Hematopoietic multipotent progenitor cell treated with erythropoietin and hydrocortisone succinate and interleukin-3 and kit ligand, for 15 days (in vitro differentiated cells): ENCODE results near the gene PRRC2B.
"Not testable (repeated sequence)": the region's sequence is repeated elsewhere in the genome, so short reads cannot be mapped to it uniquely, and the experiment has no call there.

Experiments
- DNase-seq: peaks from one replicate; pipeline ENCODE4 v3.0.0-alpha.2; 2015; ENCODE audit warnings: low spot score

PRRC2B gene

DNA sequence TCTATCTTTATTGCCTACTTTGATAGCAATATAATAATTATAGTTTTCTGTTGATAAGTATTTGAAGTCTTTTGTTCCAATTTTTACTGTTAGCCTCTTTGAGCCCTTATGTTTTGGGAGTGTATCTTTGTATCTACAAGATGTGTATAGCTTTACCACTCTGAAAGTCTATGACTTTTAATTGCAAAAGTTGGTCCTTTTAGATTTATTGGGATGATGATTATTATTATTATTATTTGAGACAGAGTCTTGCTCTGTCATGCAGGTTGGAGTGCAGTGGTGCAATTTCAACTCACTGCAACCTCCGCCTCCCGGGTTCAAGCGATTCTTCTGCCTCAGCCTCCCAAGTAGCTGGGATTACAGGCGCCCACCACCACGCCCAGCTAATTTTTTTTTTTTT, 78.2 kb downstream of the PRRC2B start:
- not testable (repeated sequence) for DNase-seq

DNA sequence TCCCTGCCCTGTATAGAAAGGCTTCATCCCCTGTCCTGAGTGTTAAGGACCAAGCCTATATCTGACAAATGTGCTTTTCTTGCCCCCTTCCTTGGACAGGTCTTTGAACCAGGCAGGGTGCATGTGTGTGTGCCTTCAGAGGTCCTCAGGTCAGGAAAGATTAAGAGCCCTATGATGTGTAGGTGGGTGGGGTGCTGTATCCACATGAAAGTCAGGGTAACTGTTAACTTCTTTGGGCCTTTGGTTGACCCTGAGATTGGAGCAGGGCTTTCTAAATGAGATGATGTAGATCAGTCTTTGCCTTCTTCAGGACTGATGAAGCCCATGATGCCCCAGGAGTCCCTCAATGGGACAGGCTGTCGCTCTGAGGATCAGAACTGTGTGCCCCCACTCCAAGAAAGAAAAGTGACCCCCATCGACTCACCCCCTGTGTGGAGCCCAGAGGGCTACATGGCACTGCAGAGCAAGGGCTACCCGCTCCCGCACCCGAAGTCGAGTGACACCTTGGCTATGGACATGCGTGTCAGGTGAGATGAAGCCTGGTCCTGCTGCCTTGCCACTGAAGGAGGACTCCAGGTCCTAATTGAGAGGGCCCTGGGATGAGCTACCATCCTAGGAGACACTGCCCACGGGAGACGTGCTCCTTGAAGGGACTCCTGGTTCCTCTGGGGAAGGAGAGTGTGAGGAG, 79.5 kb downstream of the PRRC2B start:
- DNase-seq, result no peak

DNA sequence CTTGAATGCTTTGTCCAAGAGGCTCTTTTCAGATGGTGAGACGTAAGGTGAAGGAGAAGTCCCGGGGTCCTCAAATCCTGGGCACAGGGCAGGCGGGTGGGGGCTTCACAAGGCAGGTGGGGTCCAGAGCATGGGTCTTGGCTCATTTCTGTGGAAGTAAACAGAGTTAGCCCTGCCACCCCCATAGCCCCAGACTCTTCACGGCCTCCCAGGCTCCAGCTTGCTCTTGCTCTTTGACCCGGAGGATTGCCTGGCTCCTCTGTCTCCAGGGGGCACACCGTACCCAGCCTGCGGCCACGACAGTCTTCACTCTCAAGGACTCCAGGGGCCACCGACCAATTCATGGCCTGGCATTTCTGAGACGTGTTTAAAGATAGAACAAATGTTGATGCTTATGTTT, 80.0 kb downstream of the PRRC2B start:
- DNase-seq, result no peak

DNA sequence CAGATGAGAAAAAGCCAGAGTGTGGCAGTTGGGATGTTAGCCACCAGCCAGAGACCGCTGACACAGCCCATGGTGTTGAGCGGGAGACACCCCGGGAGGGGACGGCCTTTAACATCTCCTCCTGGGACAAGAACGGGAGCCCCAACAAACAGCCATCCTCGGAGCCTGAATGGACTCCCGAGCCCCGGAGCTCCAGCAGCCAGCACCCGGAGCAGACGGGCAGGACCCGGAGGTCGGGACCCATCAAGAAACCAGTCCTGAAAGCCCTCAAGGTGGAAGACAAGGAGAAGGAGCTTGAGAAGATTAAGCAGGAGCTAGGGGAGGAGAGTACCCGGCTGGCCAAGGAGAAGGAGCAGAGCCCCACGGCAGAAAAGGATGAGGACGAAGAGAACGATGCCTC, 80.8 kb downstream of the PRRC2B start:
- DNase-seq, result no peak

DNA sequence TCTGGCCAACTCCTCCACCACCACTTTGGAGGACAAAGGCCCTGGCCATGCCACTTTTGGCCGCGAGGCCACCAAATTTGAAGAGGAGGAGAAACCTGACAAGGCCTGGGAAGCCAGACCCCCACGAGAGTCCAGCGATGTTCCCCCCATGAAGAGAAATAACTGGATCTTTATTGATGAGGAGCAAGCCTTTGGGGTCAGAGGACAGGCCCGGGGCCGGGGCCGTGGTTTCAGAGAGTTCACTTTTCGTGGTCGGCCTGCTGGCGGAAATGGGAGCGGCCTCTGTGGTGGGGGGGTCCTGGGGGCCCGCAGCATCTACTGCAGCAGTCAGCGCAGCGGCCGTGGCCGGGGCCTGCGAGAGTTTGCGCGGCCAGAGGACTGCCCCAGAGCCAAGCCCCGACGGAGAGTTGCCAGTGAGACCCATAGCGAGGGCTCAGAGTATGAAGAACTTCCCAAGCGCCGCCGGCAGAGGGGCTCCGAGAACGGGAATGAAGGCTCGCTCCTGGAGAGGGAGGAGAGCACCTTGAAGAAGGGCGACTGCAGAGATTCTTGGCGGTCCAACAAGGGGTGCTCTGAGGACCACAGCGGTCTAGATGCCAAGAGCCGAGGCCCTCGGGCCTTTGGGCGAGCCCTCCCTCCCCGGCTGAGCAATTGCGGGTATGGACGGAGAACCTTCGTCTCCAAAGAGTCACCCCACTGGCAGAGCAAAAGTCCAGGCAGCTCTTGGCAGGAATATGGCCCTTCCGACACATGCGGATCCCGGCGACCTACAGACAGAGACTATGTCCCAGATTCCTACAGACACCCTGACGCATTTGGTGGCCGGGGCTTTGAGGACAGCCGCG, 81.4 kb downstream of the PRRC2B start:
- no peak for DNase-seq

DNA sequence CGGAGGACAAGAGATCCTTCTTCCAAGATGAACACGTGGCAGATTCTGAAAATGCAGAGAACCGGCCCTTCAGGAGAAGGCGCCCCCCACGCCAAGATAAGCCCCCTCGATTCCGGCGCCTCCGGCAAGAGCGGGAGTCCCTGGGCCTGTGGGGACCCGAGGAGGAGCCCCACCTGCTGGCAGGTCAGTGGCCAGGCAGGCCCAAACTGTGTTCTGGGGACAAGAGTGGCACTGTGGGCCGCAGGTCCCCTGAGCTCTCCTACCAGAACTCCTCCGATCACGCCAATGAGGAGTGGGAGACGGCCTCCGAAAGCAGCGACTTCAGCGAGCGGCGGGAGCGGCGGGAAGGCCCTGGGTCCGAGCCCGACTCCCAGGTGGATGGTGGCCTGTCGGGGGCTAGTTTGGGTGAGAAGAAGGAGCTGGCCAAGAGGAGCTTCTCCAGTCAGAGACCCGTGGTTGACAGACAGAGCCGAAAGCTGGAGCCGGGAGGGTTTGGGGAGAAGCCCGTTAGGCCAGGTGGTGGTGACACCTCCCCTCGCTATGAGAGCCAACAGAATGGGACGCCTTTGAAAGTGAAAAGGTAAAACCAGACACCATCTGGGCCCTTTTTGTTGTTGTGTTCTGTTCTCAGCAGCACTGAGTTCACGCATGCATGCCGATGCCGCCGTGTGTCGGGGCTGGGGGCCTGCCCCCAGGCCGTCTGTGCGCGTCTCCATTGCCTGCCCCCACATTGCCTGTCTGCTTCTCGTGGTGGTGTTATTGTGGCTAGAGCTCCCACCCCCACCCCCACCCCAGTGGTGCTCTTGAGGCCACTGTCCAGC, 82.3 kb downstream of the PRRC2B start:
- DNase-seq, result no peak

DNA sequence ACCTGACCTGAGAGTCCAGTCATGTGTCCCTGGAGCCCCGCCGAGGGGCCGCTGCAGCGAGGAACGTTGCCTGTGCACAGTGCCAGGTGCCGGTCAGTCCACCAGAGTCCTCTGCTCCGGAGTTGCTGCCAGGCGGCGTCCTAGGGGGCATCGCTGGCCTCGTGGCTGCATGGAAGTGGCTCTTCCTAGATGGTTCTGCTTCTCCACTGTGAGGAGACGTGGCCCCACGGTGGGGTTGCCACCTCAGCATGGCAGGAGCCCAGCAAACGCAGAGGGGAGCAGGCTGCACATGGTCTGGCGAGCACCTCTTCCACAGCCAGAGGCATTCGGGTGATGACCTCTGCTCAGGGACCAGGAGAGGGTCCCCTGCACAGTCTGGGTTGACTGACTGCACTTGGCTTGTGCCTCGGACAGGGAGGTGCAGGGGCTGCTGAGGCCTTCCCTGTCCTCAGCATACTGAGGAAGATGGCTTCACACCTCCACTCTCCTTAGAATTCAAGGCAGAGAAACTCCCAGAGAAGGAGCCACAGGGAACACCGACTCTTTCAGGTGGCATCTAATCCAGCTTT, 83.0 kb downstream of the PRRC2B start:
- no peak for DNase-seq

DNA sequence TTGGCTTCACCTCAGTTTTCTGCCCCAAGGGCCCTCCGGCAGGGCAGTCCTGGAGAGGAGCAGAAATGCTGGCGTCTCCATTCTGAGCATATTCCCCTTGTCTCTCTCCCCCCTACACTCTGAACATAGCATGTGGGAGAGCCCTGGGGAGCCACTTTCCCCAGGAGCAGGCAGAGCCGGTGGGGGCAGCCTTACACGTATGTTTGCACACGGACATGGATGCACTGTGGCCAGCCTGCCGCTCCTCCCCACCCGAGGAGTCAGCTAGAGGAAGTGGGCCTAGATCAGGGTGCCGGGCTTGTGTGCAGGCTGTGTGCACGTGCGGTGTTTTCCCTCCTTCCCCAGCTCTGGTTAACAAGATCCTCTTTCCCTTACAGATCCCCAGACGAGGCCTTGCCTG, 83.5 kb downstream of the PRRC2B start:
- DNase-seq, result no peak

DNA sequence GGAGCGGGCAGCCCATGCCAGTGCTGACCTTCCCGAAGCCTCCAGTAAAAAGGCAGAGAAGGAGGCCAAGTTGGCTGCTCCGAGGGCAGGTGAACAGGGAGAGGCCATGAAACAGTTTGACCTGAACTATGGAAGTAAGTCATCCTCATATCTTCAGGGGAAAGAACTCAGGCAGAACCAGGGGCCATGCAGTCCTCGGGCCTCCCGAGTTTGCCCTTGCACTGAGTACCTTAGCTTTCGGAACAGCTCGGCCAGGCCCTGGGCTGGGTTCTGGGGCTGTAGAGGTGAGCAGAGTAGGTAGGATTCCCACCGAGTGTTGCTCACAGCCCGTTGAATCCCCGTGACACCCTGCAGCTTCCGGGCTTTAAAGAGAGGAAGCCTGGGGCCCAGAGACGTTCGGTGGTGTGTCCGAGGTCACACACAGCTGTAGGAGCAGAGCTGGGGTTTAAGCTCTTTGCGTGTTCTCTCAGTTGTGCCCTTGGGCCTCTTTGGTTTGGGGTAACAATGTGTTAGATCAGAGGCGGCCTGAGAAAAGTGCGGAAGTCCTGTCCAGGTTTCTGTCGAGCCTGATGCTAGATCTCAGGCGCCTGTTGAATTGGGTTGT, 84.0 kb downstream of the PRRC2B start:
- no peak for DNase-seq

DNA sequence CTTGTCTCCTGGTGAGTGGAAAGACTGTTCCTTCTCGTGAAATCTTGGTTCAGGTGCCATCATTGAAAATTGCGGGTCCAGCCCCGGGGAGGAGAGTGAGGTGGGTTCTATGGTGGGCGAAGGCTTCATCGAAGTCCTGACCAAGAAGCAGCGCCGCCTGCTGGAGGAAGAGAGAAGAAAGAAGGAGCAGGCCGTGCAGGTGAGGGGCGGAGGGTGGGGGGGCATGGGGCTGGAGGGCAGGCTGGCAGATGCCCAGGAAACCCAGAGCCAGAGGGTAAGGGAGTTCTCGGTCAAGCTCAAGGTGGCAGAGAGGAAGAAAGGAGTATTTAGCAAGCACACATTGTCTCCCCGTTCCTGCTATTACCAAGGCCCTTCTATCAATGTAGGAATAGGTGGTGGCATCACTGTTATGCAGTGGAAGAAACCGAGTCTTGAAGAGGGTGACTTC, 84.6 kb downstream of the PRRC2B start:
- DNase-seq, result peak; percentile 47

DNA sequence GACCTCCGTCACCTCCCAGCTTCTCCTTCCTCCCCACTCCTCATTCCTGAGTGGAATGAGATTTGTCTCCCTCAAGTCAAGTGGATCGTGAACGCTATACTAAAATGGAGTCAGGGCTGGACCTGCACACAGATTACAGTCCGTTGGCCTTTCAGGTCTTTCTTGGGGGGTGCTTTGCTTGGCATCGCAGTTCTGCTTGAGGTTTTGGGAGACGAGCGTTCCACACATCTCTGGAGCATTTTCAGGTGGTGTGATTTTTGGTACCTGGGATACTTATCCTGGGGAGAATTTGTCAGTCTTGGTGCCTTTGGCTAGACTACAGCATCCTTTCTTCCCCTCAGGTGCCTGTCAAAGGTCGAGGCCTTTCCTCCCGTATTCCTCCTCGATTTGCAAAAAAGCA, 85.0 kb downstream of the PRRC2B start:
- DNase-seq, result no peak

DNA sequence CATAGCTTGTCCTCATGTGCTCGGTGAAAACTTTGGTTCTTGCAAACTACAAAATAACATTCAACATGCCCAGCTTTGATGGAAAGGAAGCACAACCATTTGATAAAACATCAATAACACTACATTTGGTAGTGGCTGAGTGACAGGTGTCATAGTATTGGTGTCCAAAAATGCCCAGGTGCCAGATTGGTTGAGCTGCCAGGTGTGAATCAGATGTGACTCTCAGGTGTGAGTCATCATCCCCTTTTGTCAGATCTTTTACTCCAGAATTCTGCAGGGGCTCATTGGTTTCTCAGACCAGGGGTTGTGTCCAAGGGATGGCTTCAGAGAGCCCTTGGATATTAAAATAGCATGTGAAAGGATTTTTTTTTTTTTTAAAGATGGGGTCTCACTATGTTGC, 86.4 kb downstream of the PRRC2B start:
- DNase-seq, result no peak

DNA sequence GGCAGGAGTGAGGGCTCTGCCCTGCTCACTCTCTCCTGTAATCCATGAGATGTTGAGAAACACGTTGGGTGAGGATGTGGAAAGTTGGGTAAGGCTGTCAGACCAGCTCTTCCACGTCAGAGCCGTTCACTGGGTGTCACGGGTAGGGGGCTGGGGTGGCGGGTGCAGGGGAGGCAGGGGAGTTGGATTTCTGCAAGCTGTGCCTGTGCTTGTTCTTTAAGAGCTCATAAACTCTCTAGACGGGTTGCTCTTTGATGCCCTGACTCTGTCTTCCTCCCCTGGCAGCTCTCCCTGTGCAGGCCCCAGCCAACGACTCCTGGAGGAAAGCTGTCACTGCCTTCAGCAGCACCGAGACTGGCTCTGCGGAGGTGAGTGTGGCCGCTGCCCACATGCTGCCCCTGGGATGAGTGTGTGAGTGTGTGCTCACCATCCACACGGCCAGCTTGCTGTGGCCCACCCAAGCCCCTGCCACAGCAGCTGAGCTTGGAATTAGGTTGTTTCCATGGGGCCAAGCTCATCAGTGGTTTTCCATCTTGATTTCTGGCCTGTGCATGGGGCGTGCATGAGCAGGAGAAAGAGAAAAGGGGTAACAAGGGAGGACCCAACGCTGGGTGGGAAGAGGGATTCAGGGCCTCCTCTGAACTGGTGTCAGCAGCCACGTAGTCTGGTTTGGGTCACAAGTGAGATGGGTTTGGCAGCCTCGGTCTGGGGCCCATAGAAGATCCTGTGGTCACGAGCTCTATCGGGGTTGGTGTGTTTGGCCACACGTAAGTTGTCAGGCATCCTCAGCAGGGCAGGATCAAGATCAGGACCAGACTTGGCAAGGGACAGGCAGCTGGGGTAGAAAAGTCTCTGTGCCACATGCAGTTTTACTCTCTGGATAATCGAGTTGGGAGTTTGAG, 87.8 kb downstream of the PRRC2B start:
- DNase-seq, result no peak

DNA sequence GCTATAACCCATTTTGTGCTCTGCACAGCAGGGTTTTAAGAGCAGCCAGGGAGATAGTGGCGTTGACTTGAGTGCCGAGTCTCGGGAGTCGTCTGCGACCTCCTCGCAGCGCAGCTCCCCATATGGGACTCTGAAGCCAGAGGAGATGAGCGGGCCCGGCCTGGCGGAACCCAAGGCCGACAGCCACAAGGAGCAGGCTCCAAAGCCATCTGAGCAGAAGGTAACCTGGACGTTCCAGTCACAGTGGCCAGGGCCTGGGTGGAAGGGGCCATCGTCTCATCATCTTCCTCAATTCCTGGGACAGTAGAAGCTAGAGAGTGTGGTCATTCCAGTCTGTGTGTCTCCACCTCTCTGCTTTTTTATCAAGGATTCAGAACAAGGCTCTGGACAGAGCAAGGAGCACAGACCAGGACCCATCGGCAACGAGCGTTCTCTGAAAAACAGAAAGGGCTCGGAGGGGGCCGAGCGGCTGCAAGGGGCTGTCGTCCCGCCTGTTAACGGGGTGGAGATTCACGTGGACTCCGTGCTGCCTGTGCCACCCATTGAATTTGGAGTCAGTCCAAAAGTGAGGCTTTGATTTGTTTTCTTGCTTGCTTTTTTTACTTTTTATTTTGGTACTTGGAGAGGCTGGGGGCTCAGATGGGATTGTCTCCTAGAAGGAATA, 88.6 kb downstream of the PRRC2B start:
- DNase-seq, result no peak

DNA sequence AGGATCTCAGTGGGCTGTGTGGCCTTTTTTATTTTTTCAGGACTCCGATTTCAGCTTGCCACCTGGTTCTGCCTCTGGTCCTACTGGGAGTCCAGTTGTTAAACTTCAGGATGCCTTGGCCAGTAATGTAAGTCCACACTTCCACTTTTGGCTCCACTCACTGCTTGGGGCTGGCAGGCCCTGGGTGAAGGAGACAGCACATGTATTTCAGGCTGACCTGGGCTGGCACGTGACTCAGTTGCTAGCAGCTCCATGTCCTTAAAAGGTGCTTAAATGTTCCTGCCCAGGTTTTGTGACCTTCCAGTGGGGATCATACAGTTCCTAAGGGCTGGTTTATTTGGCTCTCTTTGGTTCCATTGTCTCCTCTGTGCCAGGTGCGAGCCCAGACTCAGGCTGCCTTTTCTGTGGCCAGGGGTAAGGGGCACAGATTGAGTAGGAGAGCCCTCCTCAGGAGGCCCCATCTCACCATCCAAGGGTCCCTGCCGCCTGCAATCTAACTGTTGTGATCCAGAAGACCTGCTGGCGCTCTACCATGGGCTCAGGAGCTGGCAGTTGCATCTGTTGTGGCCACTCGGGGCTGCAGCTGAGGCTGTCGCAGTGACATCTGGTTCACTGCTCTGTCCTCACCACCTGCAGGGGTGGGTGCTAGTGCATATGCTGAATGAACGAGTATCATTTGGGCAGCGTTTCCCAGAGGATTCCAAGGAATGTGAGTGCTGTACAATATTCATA, 89.6 kb downstream of the PRRC2B start:
- DNase-seq, result no peak

DNA sequence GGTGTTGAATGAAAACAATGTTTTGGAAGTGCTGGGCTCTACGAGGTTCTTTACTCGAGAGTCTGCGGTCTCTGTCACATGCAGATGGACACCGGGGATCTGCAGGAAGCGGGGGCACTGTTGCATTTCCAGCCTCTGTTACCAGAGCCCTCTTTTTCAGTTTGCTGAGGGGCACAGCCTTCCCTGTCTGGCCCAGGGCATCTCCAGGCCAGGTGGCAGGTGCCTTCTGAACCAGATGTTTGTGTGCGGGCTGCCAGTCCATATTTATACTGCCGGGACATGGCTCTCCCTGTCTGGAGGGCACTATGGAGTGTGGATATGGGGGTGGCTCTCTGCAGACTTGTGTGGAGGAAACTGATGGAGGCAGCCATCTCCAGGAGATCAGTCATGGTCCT, 90.2 kb downstream of the PRRC2B start:
- DNase-seq, result no peak

DNA sequence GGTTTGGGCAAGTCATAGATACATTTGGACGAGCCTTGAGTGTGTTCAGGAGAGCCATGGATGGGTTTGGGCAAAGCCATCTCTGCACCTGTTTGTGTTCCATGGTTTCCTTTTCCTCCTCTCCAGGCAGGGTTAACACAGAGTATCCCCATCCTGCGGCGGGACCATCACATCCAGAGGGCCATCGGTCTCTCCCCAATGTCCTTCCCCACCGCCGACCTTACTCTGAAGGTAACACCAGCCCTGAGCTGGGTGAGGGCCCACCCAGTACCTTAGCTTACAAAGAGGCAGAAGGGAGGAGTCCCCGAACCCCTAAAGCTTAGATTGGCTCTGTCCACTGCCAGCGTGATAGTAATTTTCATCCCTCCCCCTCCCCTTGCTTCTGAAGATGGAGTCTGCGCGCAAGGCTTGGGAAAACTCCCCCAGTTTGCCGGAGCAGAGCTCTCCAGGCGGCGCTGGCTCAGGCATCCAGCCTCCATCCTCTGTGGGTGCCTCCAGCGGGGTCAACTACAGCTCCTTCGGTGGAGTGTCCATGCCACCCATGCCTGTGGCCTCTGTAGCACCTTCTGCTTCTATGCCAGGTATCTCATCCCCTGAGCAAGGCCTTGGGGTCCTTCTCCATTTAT, 90.8 kb downstream of the PRRC2B start:
- no peak for DNase-seq

DNA sequence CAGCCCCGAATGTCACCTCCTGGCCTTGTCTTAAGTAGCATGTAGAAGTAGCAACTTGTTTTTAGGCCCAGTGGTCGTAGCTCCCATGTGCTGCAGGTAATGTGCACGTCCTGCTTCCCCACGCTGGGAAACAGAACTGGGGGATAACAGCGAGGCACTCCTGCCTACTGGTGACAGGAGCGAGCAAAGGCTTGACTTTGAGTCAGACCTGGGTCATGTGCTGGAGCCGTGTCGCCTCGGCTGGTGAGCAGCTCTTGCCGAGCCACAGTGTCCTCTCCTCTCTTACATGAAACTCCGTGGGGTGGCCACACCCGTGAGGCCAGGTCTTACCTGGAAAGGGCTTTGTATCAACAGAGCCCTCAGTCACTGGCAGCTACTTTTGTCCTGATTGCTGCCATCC, 91.3 kb downstream of the PRRC2B start:
- no peak for DNase-seq

DNA sequence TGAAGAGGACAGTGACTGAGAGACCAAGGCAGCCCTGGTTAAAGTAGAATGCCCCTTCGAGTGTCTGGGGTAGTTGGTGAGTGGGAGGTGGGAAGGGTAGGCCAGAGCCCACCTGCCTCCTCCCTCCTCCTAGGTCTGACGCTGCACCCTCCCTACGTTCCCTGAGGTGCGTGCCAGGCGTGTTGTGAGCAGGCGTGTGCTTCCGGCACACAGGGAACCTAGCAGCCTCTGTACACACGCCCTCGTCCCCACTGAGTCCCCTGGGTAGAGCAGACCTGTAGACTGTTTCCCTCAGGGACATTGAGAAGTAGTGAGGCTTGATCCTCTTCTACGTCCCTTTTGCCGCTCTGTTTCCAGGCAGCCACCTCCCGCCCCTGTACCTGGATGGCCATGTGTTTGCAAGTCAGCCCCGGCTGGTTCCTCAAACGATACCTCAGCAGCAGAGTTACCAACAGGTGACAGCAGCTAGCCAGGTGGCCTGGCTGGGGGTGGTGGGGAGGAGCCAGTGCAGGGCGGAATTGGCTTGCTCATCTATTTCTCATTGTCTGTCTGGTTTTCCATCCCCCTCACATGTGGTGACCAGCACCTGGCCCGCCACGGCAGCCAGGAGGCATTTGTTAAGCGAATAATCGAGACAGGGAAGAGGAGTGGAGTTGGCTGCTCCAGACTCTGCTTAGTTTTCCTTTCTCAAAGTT, 92.0 kb downstream of the PRRC2B start:
- no peak for DNase-seq
